ENCODE measurements around the gene DYRK4.

Gene DYRK4

GRCh38 chr12:4584896-4585295 lies 22.9 kb downstream of the DYRK4 start:
- H3K27ac ChIP-seq (replicated peaks): no peak overlapping the region
- H3K4me3 ChIP-seq (replicated peaks; ENCODE audit: insufficient read depth, low read length): no peak overlapping the region
- no peak for DNase-seq (ENCODE audit: low read depth in 1 of 2, low spot score in 1 of 2)
- no peak for TF ChIP-seq REST (IDR thresholded peaks at IDR 0.05; ENCODE audit: insufficient replicate concordance, low read depth)
- TF ChIP-seq CTCF (IDR thresholded peaks at IDR 0.05; ENCODE audit: insufficient read depth, low read length): no peak
- TF ChIP-seq SPI1 (IDR thresholded peaks at IDR 0.05; ENCODE audit: borderline replicate concordance, low read depth): no peak
- TF ChIP-seq POLR2AphosphoS5 (IDR thresholded peaks at IDR 0.05; ENCODE audit: low read depth): no peak
- no peak for TF ChIP-seq GABPA (IDR thresholded peaks at IDR 0.05; ENCODE audit: low read depth)
- H3K27me3 ChIP-seq (ENCODE audit: insufficient read depth, poor library complexity, severe bottlenecking): no peaks in the 10 kb centered on the region

- Histone ChIP-seq H3K27ac (replicated peaks) (no peak overlapping the region), H3K27me3 (ENCODE audit: insufficient read depth, poor library complexity, severe bottlenecking) (no peaks in the 10 kb centered on the region), H3K4me3 (replicated peaks; ENCODE audit: insufficient read depth, low read length) (no peak overlapping the region)
- no peak for DNase-seq (ENCODE audit: low read depth in 1 of 2, low spot score in 1 of 2)
- no peak for TF ChIP-seq CTCF (IDR thresholded peaks at IDR 0.05; ENCODE audit: insufficient read depth, low read length)
- no peak for TF ChIP-seq GABPA (IDR thresholded peaks at IDR 0.05; ENCODE audit: low read depth)
- no peak for TF ChIP-seq SPI1 (IDR thresholded peaks at IDR 0.05; ENCODE audit: borderline replicate concordance, low read depth)
- no peak for TF ChIP-seq REST (IDR thresholded peaks at IDR 0.05; ENCODE audit: insufficient replicate concordance, low read depth)
- no peak for TF ChIP-seq POLR2AphosphoS5 (IDR thresholded peaks at IDR 0.05; ENCODE audit: low read depth)
Measured at GRCh38 chr12:4586500-4586899, 24.5 kb downstream of the DYRK4 start.

- no peak for DNase-seq (ENCODE audit: low read depth in 1 of 2, low spot score in 1 of 2)
- Histone ChIP-seq H3K4me3 (replicated peaks; ENCODE audit: insufficient read depth, low read length) (no peak overlapping the region), H3K27me3 (ENCODE audit: insufficient read depth, poor library complexity, severe bottlenecking) (no peaks in the 10 kb centered on the region), H3K27ac (replicated peaks) (no peak overlapping the region)
- no peak for TF ChIP-seq REST (IDR thresholded peaks at IDR 0.05; ENCODE audit: insufficient replicate concordance, low read depth)
- no peak for TF ChIP-seq SPI1 (IDR thresholded peaks at IDR 0.05; ENCODE audit: borderline replicate concordance, low read depth)
- TF ChIP-seq POLR2AphosphoS5 (IDR thresholded peaks at IDR 0.05; ENCODE audit: low read depth): no peak
- TF ChIP-seq GABPA (IDR thresholded peaks at IDR 0.05; ENCODE audit: low read depth): no peak
- no peak for TF ChIP-seq CTCF (IDR thresholded peaks at IDR 0.05; ENCODE audit: insufficient read depth, low read length)
Measured at GRCh38 chr12:4587108-4587507, 25.1 kb downstream of the DYRK4 start.
